K562 (cell line): ENCODE measurements around the gene SLAIN2. TPM values are rescaled to one million over a fixed set of nuclear protein-coding genes. Genes with fewer than 3 reads are reported as not detected.

ENCODE experiments used
- ATAC-seq: fragments of 200-7000 bp; cut with Tn5 transposase; 3 replicates; pipeline ENCODE4 v1.9.1; 2020; ENCODE audit warnings: moderate library complexity
- BruUV-seq: library from RNA; stranded (reverse); fragments of 400-500 nt; replicated peaks from 2 replicates; lab custom pipeline; 2021; lab: Mats Ljungman, UMichigan
- CTCF ChIA-PET: fragments of 300-600 bp; formaldehyde crosslinking; extraction: SDS; loops from one replicate; lab custom pipeline; 2021; ENCODE audit warnings: low intra/inter-chr PET ratio; lab: Yijun Ruan, JAX
- POLR2A ChIA-PET: fragments of 300-600, 350-650 bp; sonication (Branson Sonifier 250); formaldehyde crosslinking; extraction: SDS; loops from one replicate; lab custom pipeline; 2021; ENCODE audit warnings: antibody characterized with exemption, inconsistent platforms; lab: Yijun Ruan, JAX
- DNase-seq, 4 experiments: peaks; one replicate each; pipeline versions ENCODE4 v3.0.0 to v3.0.0-alpha.2; 2011 to 2018; ENCODE audit warnings: low spot score in 3 of 4, mixed read lengths in 3 of 4; ENCODE audit errors: extremely low read depth in 1 of 4
- FAIRE-seq: peaks from 2 replicates; lab custom pipeline; 2011; peaks lifted over from hg19 to GRCh38; lab: Jason Lieb, UNC
- H2AFZ ChIP-seq: 2 replicates; pipeline ENCODE4 v1.6.0; 2011; ENCODE audit warnings: low read depth, low read length, control low read depth, inconsistent platforms
- H3K27ac ChIP-seq: fragments of 200-600 bp; 3 replicates; pipeline ENCODE4 v1.8.0; 2011; ENCODE audit warnings: low read depth, mild to moderate bottlenecking, control low read depth, inconsistent platforms, low read length, moderate library complexity, mixed read lengths; ENCODE audit errors: extremely low read depth
- H3K27me3 ChIP-seq, 2 experiments: fragments of 300-600 bp in 1 of 2; 2 replicates in 1 of 2; 3 replicates in 1 of 2; pipeline versions ENCODE4 v1.6.0 to v1.8.0; 2011; ENCODE audit warnings: inconsistent platforms in 2 of 2, low read length in 2 of 2, mild to moderate bottlenecking in 1 of 2, mixed read lengths in 1 of 2, moderate library complexity in 1 of 2; ENCODE audit not compliant: control insufficient read depth in 2 of 2, insufficient read depth in 2 of 2
- H3K36me3 ChIP-seq: fragments of 300-600 bp; 3 replicates; pipeline ENCODE4 v1.8.0; 2011; ENCODE audit warnings: mild to moderate bottlenecking, low read length, inconsistent platforms; ENCODE audit not compliant: control insufficient read depth, insufficient read depth
- H3K4me1 ChIP-seq, 2 experiments: fragments of 200-600 bp in 1 of 2; replicated peaks in 1 of 2; 2 replicates in 1 of 2; 3 replicates in 1 of 2; pipeline versions ENCODE4 v1.5.1 to v1.8.0; 2011; ENCODE audit warnings: inconsistent platforms in 2 of 2, low read length in 2 of 2, mild to moderate bottlenecking in 1 of 2, mixed read lengths in 1 of 2, moderate library complexity in 1 of 2; ENCODE audit not compliant: control insufficient read depth in 2 of 2, insufficient read depth in 2 of 2
- H3K4me2 ChIP-seq: 2 replicates; pipeline ENCODE4 v1.6.1; 2011; ENCODE audit warnings: low read length, control low read depth, inconsistent platforms, mixed read lengths; ENCODE audit not compliant: insufficient read depth
- H3K4me3 ChIP-seq: fragments of 200-600 bp; sonication (generic), shearing (Covaris generic); 2 replicates; pipeline ENCODE4 v1.5.1; 2016; ENCODE audit warnings: control low read depth, inconsistent platforms
- H3K79me2 ChIP-seq: fragments of 200-600 bp; 3 replicates; pipeline ENCODE4 v1.8.0; 2011; ENCODE audit warnings: low read length, inconsistent platforms; ENCODE audit not compliant: control insufficient read depth, insufficient read depth
- H3K9ac ChIP-seq, 2 experiments: 2 replicates each; pipeline versions ENCODE4 v1.6.0 to v1.6.1; 2011; ENCODE audit warnings: low read depth in 2 of 2, low read length in 2 of 2, control low read depth in 1 of 2, inconsistent platforms in 1 of 2, mild to moderate bottlenecking in 1 of 2, mixed read lengths in 1 of 2; ENCODE audit not compliant: insufficient read depth in 1 of 2
- H3K9me1 ChIP-seq: one replicate; pipeline ENCODE4 v1.6.0; 2011; ENCODE audit warnings: inconsistent platforms, mild to moderate bottlenecking, low read length, moderate library complexity; ENCODE audit not compliant: control insufficient read depth, insufficient read depth
- H3K9me3 ChIP-seq: replicated peaks from 2 replicates; pipeline ENCODE4 v1.5.1; 2011; ENCODE audit warnings: low read depth, low read length, inconsistent platforms; ENCODE audit not compliant: control insufficient read depth, insufficient read depth
- H4K20me1 ChIP-seq: replicated peaks from 2 replicates; pipeline ENCODE4 v1.6.1; 2011; ENCODE audit warnings: low read length, inconsistent platforms, mixed read lengths; ENCODE audit not compliant: control insufficient read depth, insufficient read depth
- HMGN3 ChIP-seq: IDR thresholded peaks from 2 replicates; pipeline ENCODE4 v1.6.1; 2011; ENCODE audit warnings: borderline replicate concordance, low read depth, mild to moderate bottlenecking, mixed read lengths, low read length; ENCODE audit not compliant: insufficient read length; ENCODE audit errors: extremely low read depth
- NFE2 ChIP-seq: IDR thresholded peaks from 2 replicates; pipeline ENCODE4 v1.6.1; 2014; ENCODE audit warnings: antibody characterized with exemption, low read depth
- PHF8 ChIP-seq: fragments of 200-600 bp; sonication (generic); IDR thresholded peaks from 2 replicates; pipeline ENCODE4 v1.6.1; 2012; ENCODE audit warnings: mixed run types, mild to moderate bottlenecking, inconsistent platforms, low read length, moderate library complexity, borderline replicate concordance
- TRIM28 ChIP-seq: fragments of 450-650 bp; IDR thresholded peaks from 2 replicates; pipeline ENCODE4 v1.6.1; 2017
- ZNF384 ChIP-seq: IDR thresholded peaks from 2 replicates; pipeline ENCODE4 v1.6.1; 2012; ENCODE audit warnings: low read depth, low read length, improper control_type of control experiment
- WGBS: fragments of 100-300 bp; shearing (Covaris generic); methylation state at CpG from one replicate; pipeline ENCODE4 v1.1.6; 2016; ENCODE audit warnings: low coverage, mixed read lengths; ENCODE audit not compliant: insufficient coverage; ENCODE audit errors: missing lambda C conversion rate; 5-methylcytosine and 5-hydroxymethylcytosine counted together
- in situ Hi-C: fragments of 300-500 bp; cut with MboI; formaldehyde crosslinking; loops from 4 replicates; pipeline ENCODE4 v1.15.0; 2018; ENCODE audit warnings: inconsistent platforms, mixed read lengths
- intact Hi-C: fragments of 100-400 bp; cut with micrococcal nuclease; formaldehyde crosslinking; loops from 2 replicates; pipeline ENCODE4 v1.14.2; 2022
- polyA plus RNA-seq, 8 experiments: library from polyadenylated mRNA; depleted of rRNA in 4 of 8; stranded (reverse) in 5 of 8; unstranded in 3 of 8; fragments of >200 nt; fragmentation: Nextera tagmentation in 2 of 8; fragmentation: Illumina TruSeq in 1 of 8; extraction: Ambion mirVana in 2 of 8; extraction: Trizol in 1 of 8; gene quantifications; 2 replicates each; pipeline versions ENCODE4 v1.2.1 to v1.2.3, GENCODE V29; 2011 to 2014; ENCODE audit warnings: inconsistent platforms in 1 of 8, missing spikeins in 1 of 8
- total RNA-seq, 7 experiments: library from RNA; depleted of rRNA in 6 of 7; stranded (reverse); fragments of >200 nt in 6 of 7; fragmentation: Illumina TruSeq in 2 of 7; extraction: Trizol in 2 of 7; gene quantifications; 2 replicates each; pipeline versions ENCODE4 v1.2.1 to v1.2.3, GENCODE V29; 2011 to 2021; ENCODE audit warnings: low replicate concordance in 1 of 7
- TF ChIP-seq, protein P1 (sequence below), 2 experiments: fragments of 450-650 bp; IDR thresholded peaks; 2 replicates each; pipeline ENCODE4 v1.6.1; 2016

SLAIN2 gene
- total and polyA plus RNA-seq, 9 of the 15 experiments (the other 6 are each of a cell fraction or from before 2014, with no cell fraction given): 3.5 to 116 (median 35.0) TPM

DNA sequence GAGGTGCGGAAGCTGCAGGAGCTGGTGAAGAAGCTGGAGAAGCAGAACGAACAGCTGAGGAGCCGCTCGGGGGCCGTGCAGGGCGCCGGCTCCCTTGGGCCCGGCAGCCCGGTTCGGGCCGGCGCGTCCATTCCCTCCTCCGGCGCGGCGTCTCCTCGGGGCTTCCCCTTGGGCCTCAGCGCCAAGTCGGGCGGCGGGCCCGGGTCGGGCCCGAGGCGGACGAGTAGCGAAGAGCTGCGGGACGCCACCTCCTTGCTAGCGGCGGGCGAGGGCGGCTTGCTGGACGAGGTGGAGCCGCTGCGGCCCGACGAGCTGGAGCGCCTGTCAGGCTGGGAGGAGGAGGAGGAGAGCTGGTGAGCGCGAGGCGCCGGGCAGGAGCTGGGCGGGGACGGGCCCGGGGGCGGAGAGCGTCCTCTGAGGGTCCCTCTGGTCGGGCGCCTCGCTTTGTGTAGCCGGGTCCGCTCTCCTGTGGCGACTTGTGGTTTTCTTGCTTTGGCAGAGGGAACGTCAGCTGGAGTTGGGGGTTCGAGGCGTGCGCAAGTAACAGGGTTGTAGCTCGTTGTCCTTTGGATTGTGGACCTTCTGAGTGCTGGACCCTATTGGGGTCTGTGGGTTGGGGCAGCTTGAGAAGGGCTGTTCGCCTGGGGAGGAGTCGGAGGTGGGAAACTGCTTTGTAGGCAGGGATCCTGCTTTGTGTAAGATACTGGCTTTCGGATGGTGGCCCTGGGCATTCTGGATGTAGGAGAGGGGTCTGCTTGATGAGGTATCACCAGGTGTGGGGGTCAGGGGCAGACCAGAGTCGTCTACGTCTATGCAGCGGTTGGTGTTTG is 662 bp downstream of the SLAIN2 start (continued):
- TF ChIP-seq, protein P1, sequence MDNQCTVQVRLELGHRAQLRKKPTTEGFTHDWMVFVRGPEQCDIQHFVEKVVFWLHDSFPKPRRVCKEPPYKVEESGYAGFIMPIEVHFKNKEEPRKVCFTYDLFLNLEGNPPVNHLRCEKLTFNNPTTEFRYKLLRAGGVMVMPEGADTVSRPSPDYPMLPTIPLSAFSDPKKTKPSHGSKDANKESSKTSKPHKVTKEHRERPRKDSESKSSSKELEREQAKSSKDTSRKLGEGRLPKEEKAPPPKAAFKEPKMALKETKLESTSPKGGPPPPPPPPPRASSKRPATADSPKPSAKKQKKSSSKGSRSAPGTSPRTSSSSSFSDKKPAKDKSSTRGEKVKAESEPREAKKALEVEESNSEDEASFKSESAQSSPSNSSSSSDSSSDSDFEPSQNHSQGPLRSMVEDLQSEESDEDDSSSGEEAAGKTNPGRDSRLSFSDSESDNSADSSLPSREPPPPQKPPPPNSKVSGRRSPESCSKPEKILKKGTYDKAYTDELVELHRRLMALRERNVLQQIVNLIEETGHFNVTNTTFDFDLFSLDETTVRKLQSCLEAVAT (IDR thresholded peaks at IDR 0.05): 0 out of 4 replicates have a peak, but pooled peaks of 1 of the 2 experiments have one; percentile 50
- TF ChIP-seq PHF8 (peak; percentile 62; the same call in 1 of the 2 replicates), HMGN3 (peak; percentile 44)

DNA sequence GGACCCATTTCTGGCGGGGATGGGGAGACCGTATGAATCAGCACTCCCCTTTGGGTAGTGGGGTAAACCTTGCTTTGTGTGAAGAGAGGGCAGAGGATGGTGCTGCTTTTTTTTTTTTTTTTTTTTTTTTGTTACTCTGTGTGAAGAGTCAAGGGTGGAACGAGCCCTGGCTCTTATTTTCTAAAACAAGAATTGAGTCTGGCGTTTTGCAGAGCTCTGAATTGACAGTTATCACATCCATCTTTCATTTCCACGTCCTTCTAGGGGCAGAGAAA is 1.2 kb downstream of the SLAIN2 start:
- no peak for TF ChIP-seq TRIM28
- peak; percentile 62 for TF ChIP-seq ZNF384
- TF ChIP-seq NFE2: peak; percentile 47
- TF ChIP-seq, all 486 proteins: peak for 2
- no peak for ATAC-seq
- Histone ChIP-seq H3K79me2 (peaks cover 62% of the 10 kb centered on the region), H3K4me3 (peak overlapping the region; percentile 88), H3K4me2 (peak overlapping the region; percentile 95), H3K9me1 (no peaks in the 10 kb centered on the region), H3K27ac (peak overlapping the region; percentile 90), H3K9ac (peak overlapping the region; percentile 84 to 89), H3K4me1 (peaks cover 8 to 41% of the 10 kb centered on the region in 2 experiments), H3K9me3 (no peaks in the 10 kb centered on the region), H3K27me3 (no peaks in the 10 kb centered on the region), H3K36me3 (no peaks in the 10 kb centered on the region), H2AFZ (no peak overlapping the region), H4K20me1 (peaks cover 14% of the 10 kb centered on the region; the same call in 1 of the 2 replicates)
- intact Hi-C loops: no loop called here
- CTCF ChIA-PET: no interaction called here
- no peak for FAIRE-seq
- DNase-seq: no peak
- BruUV-seq: no TSS peak
- POLR2A ChIA-PET: interaction anchor here (0.7 to 2.4 kb wide), 10 partner anchors 9 to 209 kb away, joined by 3 to 10 read pairs (median 3); no protein-coding TSS in a partner anchor
- 0% methylated on average over 5 of the region's 5 CpGs for WGBS
- in situ Hi-C loops: no loop called here
